ENCODE data around the gene GHRHR.

Gene GHRHR

GRCh38 chr7:30987936-30988335 lies 24.2 kb downstream of the GHRHR start:
- Histone ChIP-seq H3K4me2 (ENCODE audit: low read depth, low read length) (no peak overlapping the region), H3K9me2 (replicated peaks; ENCODE audit: insufficient read depth, low read length) (no peaks in the 10 kb centered on the region), H3K27me3 (replicated peaks; ENCODE audit: insufficient read depth, low read length) (no peaks in the 10 kb centered on the region), H3K27ac (ENCODE audit: low read length) (no peak overlapping the region), H2AFZ (ENCODE audit: low read length) (no peak overlapping the region), H3K9me3 (replicated peaks; ENCODE audit: insufficient read depth, low read length) (no peaks in the 10 kb centered on the region), H3K36me3 (replicated peaks; ENCODE audit: insufficient read depth, low read length) (no peaks in the 10 kb centered on the region), H3K79me2 (ENCODE audit: low read length) (no peaks in the 10 kb centered on the region), H3F3A (ENCODE audit: insufficient read depth, low read length) (no peaks in the 10 kb centered on the region), H3K4me3 (ENCODE audit: low read length) (no peak overlapping the region), H4K20me1 (ENCODE audit: insufficient read depth, low read length) (no peaks in the 10 kb centered on the region), H3K4me1 (ENCODE audit: low read length) (no peaks in the 10 kb centered on the region), H3K9ac (ENCODE audit: low read length) (no peak overlapping the region)
- DNase-seq: no peak
- TF ChIP-seq EZH2 (optimal IDR thresholded peaks at IDR 0.05; ENCODE audit: low read depth, low read length) (no peak), EZH2phosphoT487 (IDR thresholded peaks at IDR 0.05; ENCODE audit: low read length) (no peak), CTCF (IDR thresholded peaks at IDR 0.05; ENCODE audit: low read length) (no peak)

- H3K9me3 ChIP-seq (replicated peaks; ENCODE audit: insufficient read depth, low read length): no peaks in the 10 kb centered on the region
- H3K27me3 ChIP-seq (replicated peaks; ENCODE audit: insufficient read depth, low read length): no peaks in the 10 kb centered on the region
- H3K9ac ChIP-seq (ENCODE audit: low read length): no peak overlapping the region
- H3K79me2 ChIP-seq (ENCODE audit: low read length): no peaks in the 10 kb centered on the region
- no peaks in the 10 kb centered on the region for H3K36me3 ChIP-seq (replicated peaks; ENCODE audit: insufficient read depth, low read length)
- no peak for DNase-seq
- H3F3A ChIP-seq (ENCODE audit: insufficient read depth, low read length): no peaks in the 10 kb centered on the region
- H3K9me2 ChIP-seq (replicated peaks; ENCODE audit: insufficient read depth, low read length): no peaks in the 10 kb centered on the region
- H3K4me3 ChIP-seq (ENCODE audit: low read length): no peak overlapping the region
- H3K4me1 ChIP-seq (ENCODE audit: low read length): no peaks in the 10 kb centered on the region
- H2AFZ ChIP-seq (ENCODE audit: low read length): no peak overlapping the region
- no peak overlapping the region for H3K27ac ChIP-seq (ENCODE audit: low read length)
- no peaks in the 10 kb centered on the region for H4K20me1 ChIP-seq (ENCODE audit: insufficient read depth, low read length)
- TF ChIP-seq EZH2 (optimal IDR thresholded peaks at IDR 0.05; ENCODE audit: low read depth, low read length) (no peak), CTCF (IDR thresholded peaks at IDR 0.05; ENCODE audit: low read length) (no peak), EZH2phosphoT487 (IDR thresholded peaks at IDR 0.05; ENCODE audit: low read length) (no peak)
- H3K4me2 ChIP-seq (ENCODE audit: low read depth, low read length): no peak overlapping the region
Observed at GRCh38 chr7:30988351-30989005, 24.7 kb downstream of the GHRHR start.

- TF ChIP-seq EZH2phosphoT487 (IDR thresholded peaks at IDR 0.05; ENCODE audit: low read length) (no peak), EZH2 (optimal IDR thresholded peaks at IDR 0.05; ENCODE audit: low read depth, low read length) (no peak), CTCF (IDR thresholded peaks at IDR 0.05; ENCODE audit: low read length) (no peak)
- H3K27me3 ChIP-seq (replicated peaks; ENCODE audit: insufficient read depth, low read length): no peaks in the 10 kb centered on the region
- H3F3A ChIP-seq (ENCODE audit: insufficient read depth, low read length): no peaks in the 10 kb centered on the region
- no peak for DNase-seq
- no peak overlapping the region for H3K9ac ChIP-seq (ENCODE audit: low read length)
- no peak overlapping the region for H3K4me3 ChIP-seq (ENCODE audit: low read length)
- no peaks in the 10 kb centered on the region for H3K36me3 ChIP-seq (replicated peaks; ENCODE audit: insufficient read depth, low read length)
- no peak overlapping the region for H3K4me2 ChIP-seq (ENCODE audit: low read depth, low read length)
- H2AFZ ChIP-seq (ENCODE audit: low read length): no peak overlapping the region
- no peaks in the 10 kb centered on the region for H4K20me1 ChIP-seq (ENCODE audit: insufficient read depth, low read length)
- no peaks in the 10 kb centered on the region for H3K79me2 ChIP-seq (ENCODE audit: low read length)
- H3K27ac ChIP-seq (ENCODE audit: low read length): no peak overlapping the region
- no peaks in the 10 kb centered on the region for H3K4me1 ChIP-seq (ENCODE audit: low read length)
- H3K9me3 ChIP-seq (replicated peaks; ENCODE audit: insufficient read depth, low read length): no peaks in the 10 kb centered on the region
- no peaks in the 10 kb centered on the region for H3K9me2 ChIP-seq (replicated peaks; ENCODE audit: insufficient read depth, low read length)
Observed at GRCh38 chr7:30989008-30989823, 25.5 kb downstream of the GHRHR start.
